ENCODE data around the gene METTL9. TPM values are rescaled to one million over a fixed set of nuclear protein-coding genes. Genes with fewer than 3 reads are reported as not detected.
"Not testable (repeated sequence)": the region's sequence is repeated elsewhere in the genome, so short reads cannot be mapped to it uniquely, and the experiment has no call there.

METTL9 gene
- total and polyA plus RNA-seq, 8 donors, result 10.2 to 55.2 (median 33.1) TPM

- no peak overlapping the region for H3K27ac ChIP-seq
- H3K4me3 ChIP-seq, result no peak overlapping the region
- 70 to 74% methylated on average over 4 of the region's 4 CpGs for WGBS, 2 donors
- DNase-seq, result no peak
- peaks cover 6 to 7% (median 6%) of the 10 kb centered on the region in 3 donors for H3K4me1 ChIP-seq
- no peaks in the 10 kb centered on the region for H3K9me3 ChIP-seq
- H3K27me3 ChIP-seq, result no peaks in the 10 kb centered on the region
- intact Hi-C loops (cut with DNase I), result no loop called here
- no peaks in the 10 kb centered on the region for H3K36me3 ChIP-seq
- ATAC-seq, result no peak
- no peak for FAIRE-seq
- no peak for TF ChIP-seq CTCF (IDR thresholded peaks at IDR 0.05)
Observed at GRCh38 chr16:21570676-21571017, 28.7 kb upstream of the METTL9 start.

- H3K27ac ChIP-seq; H3K27me3 ChIP-seq; H3K36me3 ChIP-seq; H3K9me3 ChIP-seq; DNase-seq; ATAC-seq; H3K4me3 ChIP-seq; FAIRE-seq; H3K4me1 ChIP-seq; intact Hi-C loops (cut with DNase I): not testable (repeated sequence)
- 88 to 92% methylated on average over 9 of the region's 9 CpGs for WGBS, 2 donors
Observed at GRCh38 chr16:21573506-21573905, 25.9 kb upstream of the METTL9 start.

GRCh38 chr16:21574372-21574771 lies 25.0 kb upstream of the METTL9 start:
- no peaks in the 10 kb centered on the region for H3K4me1 ChIP-seq
- ATAC-seq, result no peak
- no peaks in the 10 kb centered on the region for H3K9me3 ChIP-seq
- H3K27me3 ChIP-seq, result no peaks in the 10 kb centered on the region
- no peak for TF ChIP-seq CTCF (IDR thresholded peaks at IDR 0.05)
- intact Hi-C loops (cut with DNase I), result no loop called here
- no peak overlapping the region for H3K4me3 ChIP-seq
- WGBS, 2 donors, result 56 to 71% methylated on average over 4 of the region's 4 CpGs
- no peak for FAIRE-seq
- no peak overlapping the region for H3K27ac ChIP-seq
- no peak for DNase-seq
- no peaks in the 10 kb centered on the region for H3K36me3 ChIP-seq

- FAIRE-seq; H3K27ac ChIP-seq; H3K4me1 ChIP-seq; H3K9me3 ChIP-seq; H3K27me3 ChIP-seq; H3K4me3 ChIP-seq; H3K36me3 ChIP-seq; ATAC-seq; intact Hi-C loops (cut with DNase I); DNase-seq: not testable (repeated sequence)
- 86 to 87% methylated on average over 2 of the region's 2 CpGs for WGBS, 2 donors
Observed at GRCh38 chr16:21576323-21576722, 23.1 kb upstream of the METTL9 start.

GRCh38 chr16:21577487-21577886 lies 21.9 kb upstream of the METTL9 start:
- H3K4me1 ChIP-seq; intact Hi-C loops (cut with DNase I); ATAC-seq; H3K36me3 ChIP-seq; H3K9me3 ChIP-seq; H3K27ac ChIP-seq; H3K4me3 ChIP-seq; FAIRE-seq; DNase-seq; H3K27me3 ChIP-seq: not testable (repeated sequence)
- WGBS, 2 donors, result 65 to 76% methylated on average over 2 of the region's 2 CpGs

- H3K27ac ChIP-seq; FAIRE-seq; H3K9me3 ChIP-seq; H3K27me3 ChIP-seq; H3K36me3 ChIP-seq; ATAC-seq; H3K4me1 ChIP-seq; DNase-seq; intact Hi-C loops (cut with DNase I); H3K4me3 ChIP-seq: not testable (repeated sequence)
- WGBS, 2 donors, result 84 to 87% methylated on average over 5 of the region's 5 CpGs
Observed at GRCh38 chr16:21578311-21578710, 21.1 kb upstream of the METTL9 start.

GRCh38 chr16:21580131-21580530 lies 19.2 kb upstream of the METTL9 start:
- H3K27ac ChIP-seq, H3K27me3 ChIP-seq, H3K36me3 ChIP-seq, ATAC-seq, FAIRE-seq, H3K9me3 ChIP-seq, H3K4me3 ChIP-seq, H3K4me1 ChIP-seq, DNase-seq: not testable (repeated sequence)
- WGBS, 2 donors, result 81 to 90% methylated on average over 6 of the region's 6 CpGs
- intact Hi-C loops (cut with DNase I), result loop anchor here in 2 of 3 donors (5.0 to 10.0 kb wide), 3 partner anchors 65 to 1117 kb away; no protein-coding TSS in a partner anchor

Measured in pancreas (tissue), 10 donors.